Small intestine (tissue), 16 donors: ENCODE results near the gene CDK11A. TPM values are rescaled to one million over a fixed set of nuclear protein-coding genes. Genes with fewer than 3 reads are reported as not detected.
A peak's percentile ranks its signal among the peaks of the same experiment; 100 is the strongest.
"Not testable (repeated sequence)": the region's sequence is repeated elsewhere in the genome, so short reads cannot be mapped to it uniquely, and the experiment has no call there.

Experiments used
- DNase-seq, 2 donors: peaks; one replicate each; pipeline versions ENCODE4 v3.0.0 to v3.0.0-alpha.2; 2013
- FAIRE-seq: peaks from 2 replicates; lab custom pipeline; 2012; peaks lifted over from hg19 to GRCh38; lab: Jason Lieb, UNC
- H3K27ac ChIP-seq, 3 donors: one replicate each; pipeline ENCODE4 v1.5.1; 2013; ENCODE audit warnings: low read length in 2 of 3, mild to moderate bottlenecking in 2 of 3, control low read depth in 1 of 3, inconsistent platforms in 1 of 3, low read depth in 1 of 3, moderate library complexity in 1 of 3
- H3K27me3 ChIP-seq, 3 donors: one replicate each; pipeline ENCODE4 v1.6.1; 2013; ENCODE audit warnings: low read length in 3 of 3, inconsistent platforms in 1 of 3; ENCODE audit not compliant: control insufficient read depth in 3 of 3, insufficient read depth in 3 of 3
- H3K36me3 ChIP-seq, 3 donors: one replicate each; pipeline ENCODE4 v1.6.1; 2013; ENCODE audit warnings: low read length in 3 of 3, inconsistent platforms in 1 of 3, low read depth in 1 of 3, mild to moderate bottlenecking in 1 of 3, moderate library complexity in 1 of 3; ENCODE audit not compliant: control insufficient read depth in 3 of 3, insufficient read depth in 2 of 3
- H3K4me1 ChIP-seq, 3 donors: one replicate each; pipeline ENCODE4 v1.6.1; 2013; ENCODE audit warnings: low read length in 2 of 3, inconsistent platforms in 1 of 3, low read depth in 1 of 3, mild to moderate bottlenecking in 1 of 3, moderate library complexity in 1 of 3; ENCODE audit not compliant: control insufficient read depth in 3 of 3, insufficient read depth in 2 of 3
- H3K4me3 ChIP-seq, 3 donors: one replicate each; pipeline ENCODE4 v1.5.1; 2013; ENCODE audit warnings: low read length in 3 of 3, control low read depth in 1 of 3, inconsistent platforms in 1 of 3, low read depth in 1 of 3, mild to moderate bottlenecking in 1 of 3, moderate library complexity in 1 of 3
- H3K9me3 ChIP-seq, 2 donors: one replicate each; pipeline ENCODE4 v1.6.1; 2013; ENCODE audit warnings: low read depth in 1 of 2, low read length in 1 of 2; ENCODE audit not compliant: control insufficient read depth in 2 of 2, insufficient read depth in 1 of 2
- WGBS, 3 donors: extraction: QIAGEN DNeasy Blood & Tissue Kit; methylation state at CpG; one replicate each; pipeline ENCODE4 v1.1.7; 2013; 5-methylcytosine and 5-hydroxymethylcytosine counted together
- long read RNA-seq, 10 donors: transcript quantifications; one replicate each; lab custom pipeline, GENCODE V29; 2026
- polyA plus RNA-seq, 4 donors: library from polyadenylated mRNA; stranded (reverse) in 3 of 4; unstranded in 1 of 4; fragments of 200-250 nt in 3 of 4; fragments of 120-200 nt in 1 of 4; gene quantifications; one replicate each; pipeline versions ENCODE4 v1.2.1 to v1.2.3, GENCODE V29; 2013
- donor health status: healthy with polysubstance abuse.
- donor health status: control.
- donor health status: control.
- donor health status: Bipolar disorder and iron deficiency.
- donor health status: healthy.

Gene CDK11A
- 100 to 1,000 TPM in 1 of 4 donors, 10 to 100 TPM in 3; 17.3 to 232 (median 48.4) TPM for polyA plus RNA-seq
- long read RNA-seq, donor 1, result 0 reads
- long read RNA-seq, donor 2, result 0 reads
- long read RNA-seq, donor 3, result 0 reads
- long read RNA-seq, donor 4, result 0 reads
- long read RNA-seq, donor 5, result 0 reads
- long read RNA-seq, donor 6, result 0 reads
- long read RNA-seq, donor 7, result 0 reads
- long read RNA-seq, donor 8, result 0 reads
- long read RNA-seq, donor 9, result 0 reads
- long read RNA-seq, donor 10, partial matches to known transcripts, result 9 of 11 reads
- long read RNA-seq, donor 10, other reads (novel, unspliced or antisense), result 0 of 11 reads

DNA sequence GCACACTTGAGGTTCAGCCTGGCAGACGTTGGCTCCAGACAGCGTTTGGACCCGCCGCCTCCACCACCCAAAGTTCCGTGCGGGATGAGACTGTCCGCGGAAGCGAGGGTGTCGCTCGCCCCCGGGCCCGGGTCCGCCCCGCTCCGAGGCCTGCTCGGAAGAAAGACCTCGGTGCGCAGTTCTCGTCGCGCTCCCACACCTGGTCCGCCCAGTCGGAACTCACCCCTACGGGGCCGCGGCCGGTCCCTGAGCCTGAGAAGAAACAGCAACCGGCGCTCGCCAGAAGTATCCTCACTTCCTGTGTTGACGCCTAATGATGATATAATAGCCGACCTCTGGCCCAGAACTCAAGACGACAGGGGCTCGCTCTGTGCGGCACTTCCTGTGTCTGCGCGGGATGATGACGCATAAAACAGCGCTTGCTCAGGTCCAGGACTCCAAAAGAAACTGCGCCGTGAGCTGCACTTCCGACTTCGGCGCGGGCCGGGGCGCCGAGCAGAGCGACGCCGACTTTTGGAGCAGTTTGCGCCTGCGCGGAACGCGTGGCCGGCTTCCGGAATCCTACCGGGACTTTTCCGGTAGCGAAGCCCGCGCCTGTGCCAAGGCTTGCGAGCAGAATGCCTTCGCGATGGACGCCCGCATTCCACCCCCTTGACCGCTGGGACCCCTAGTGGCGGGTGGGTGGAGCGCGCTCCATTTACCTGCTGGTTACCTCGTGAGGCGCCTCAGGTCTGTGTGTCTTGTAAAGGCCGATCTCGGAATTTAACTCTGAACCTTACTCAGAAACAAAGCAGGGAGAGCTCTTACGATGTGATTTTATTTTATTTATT, at the start of gene CDK11A:
TSS of gene CDK11A (minus strand) at position 323 of the 830 bp plus-strand sequence. CDS start 1,539 bp downstream, outside the sequence.
- H3K36me3 ChIP-seq, result peaks cover 0 to 32% (median 0%) of the 10 kb centered on the region in 3 donors
- H3K27me3 ChIP-seq, H3K9me3 ChIP-seq, FAIRE-seq, H3K4me1 ChIP-seq: not testable (repeated sequence)
- H3K4me3 ChIP-seq, result peak within 1 kb of the TSS; percentile 46 to 79 (median 58)
- peak; percentile 95 to 100 for DNase-seq
- 0% methylated on average over 10 to 55 of the region's 78 CpGs for WGBS, 3 donors
- peak within 1 kb of the TSS; percentile 73 to 88 (median 88) for H3K27ac ChIP-seq

GRCh38 chr1:1773874-1774273, 49.7 kb upstream of the CDK11A start:
- peaks cover 0 to 18% of the 10 kb centered on the region in 2 donors for H3K9me3 ChIP-seq
- DNase-seq (no peak), FAIRE-seq (no peak)
- no peak overlapping the region for H3K4me3 ChIP-seq
- WGBS, 3 donors, result 97 to 99% (median 98%) methylated on average over 4 of the region's 4 CpGs
- no peak overlapping the region for H3K27ac ChIP-seq
- H3K36me3 ChIP-seq, result peaks cover 0 to 43% (median 2%) of the 10 kb centered on the region in 3 donors
- no peaks in the 10 kb centered on the region for H3K27me3 ChIP-seq
- peaks cover 3 to 20% (median 10%) of the 10 kb centered on the region in 3 donors for H3K4me1 ChIP-seq

- DNase-seq, result no peak
- Histone ChIP-seq H3K4me1 (peaks cover 2 to 9% (median 3%) of the 10 kb centered on the region in 3 donors), H3K27ac (no peak overlapping the region), H3K27me3 (no peaks in the 10 kb centered on the region), H3K9me3 (peaks cover 0 to 22% of the 10 kb centered on the region in 2 donors), H3K4me3 (no peak overlapping the region), H3K36me3 (peaks cover 0 to 66% (median 2%) of the 10 kb centered on the region in 3 donors)
- no peak for FAIRE-seq
- WGBS, 3 donors, result 97 to 99% (median 98%) methylated on average over 3 of the region's 3 CpGs
These were observed 46.9 kb upstream of the CDK11A start for GRCh38 chr1:1771096-1771495.

GRCh38 chr1:1770102-1770501, 45.9 kb upstream of the CDK11A start:
- Histone ChIP-seq H3K27me3 (no peaks in the 10 kb centered on the region), H3K4me1 (no peaks in the 10 kb centered on the region), H3K36me3 (peaks cover 2 to 70% (median 3%) of the 10 kb centered on the region in 3 donors), H3K4me3 (no peak overlapping the region), H3K27ac (no peak overlapping the region), H3K9me3 (peaks cover 0 to 22% of the 10 kb centered on the region in 2 donors)
- 98 to 100% (median 99%) methylated on average over 3 of the region's 3 CpGs for WGBS, 3 donors
- no peak for DNase-seq
- no peak for FAIRE-seq

GRCh38 chr1:1768249-1768992, 44.3 kb upstream of the CDK11A start:
- Histone ChIP-seq H3K4me3 (no peak overlapping the region), H3K9me3 (peaks cover 0 to 22% of the 10 kb centered on the region in 2 donors), H3K4me1 (no peaks in the 10 kb centered on the region), H3K36me3 (peaks cover 2 to 85% (median 3%) of the 10 kb centered on the region in 3 donors), H3K27ac (no peak overlapping the region), H3K27me3 (no peaks in the 10 kb centered on the region)
- 79 to 85% (median 81%) methylated on average over 7 of the region's 7 CpGs for WGBS, 3 donors
- DNase-seq, result no peak
- FAIRE-seq, result no peak

- Histone ChIP-seq H3K9me3 (peaks cover 0 to 8% of the 10 kb centered on the region in 2 donors), H3K36me3 (peaks cover 0 to 90% (median 6%) of the 10 kb centered on the region in 3 donors), H3K4me3 (no peak overlapping the region), H3K4me1 (no peaks in the 10 kb centered on the region), H3K27me3 (no peaks in the 10 kb centered on the region), H3K27ac (no peak overlapping the region)
- DNase-seq (no peak), FAIRE-seq (no peak)
- 81 to 87% (median 87%) methylated on average over 23 of the region's 23 CpGs for WGBS, 3 donors
These were observed 40.8 kb upstream of the CDK11A start for GRCh38 chr1:1764876-1765470.

- no peak overlapping the region for H3K27ac ChIP-seq
- WGBS, 3 donors, result 87 to 92% (median 89%) methylated on average over 31 to 32 of the region's 32 CpGs
- no peak overlapping the region for H3K4me3 ChIP-seq
- H3K9me3 ChIP-seq, result peaks cover 0 to 4% of the 10 kb centered on the region in 2 donors
- no peak for DNase-seq
- no peak for FAIRE-seq
- H3K36me3 ChIP-seq, result peaks cover 1 to 90% (median 6%) of the 10 kb centered on the region in 3 donors
- no peaks in the 10 kb centered on the region for H3K27me3 ChIP-seq
- H3K4me1 ChIP-seq, result peaks cover 0 to 4% (median 0%) of the 10 kb centered on the region in 3 donors
These were observed 39.8 kb upstream of the CDK11A start for GRCh38 chr1:1763657-1764621.
